ENCODE measurements around the gene IL24. TPM values are rescaled to one million over a fixed set of nuclear protein-coding genes. Genes with fewer than 3 reads are reported as not detected.

The IL24 gene
- total and polyA plus RNA-seq, 10 of the 15 experiments (the other 5 are each of a cell fraction or from before 2014, with no cell fraction given) = 0.05 to 19.8 (median 0.35) TPM; not detected in 1

DNA sequence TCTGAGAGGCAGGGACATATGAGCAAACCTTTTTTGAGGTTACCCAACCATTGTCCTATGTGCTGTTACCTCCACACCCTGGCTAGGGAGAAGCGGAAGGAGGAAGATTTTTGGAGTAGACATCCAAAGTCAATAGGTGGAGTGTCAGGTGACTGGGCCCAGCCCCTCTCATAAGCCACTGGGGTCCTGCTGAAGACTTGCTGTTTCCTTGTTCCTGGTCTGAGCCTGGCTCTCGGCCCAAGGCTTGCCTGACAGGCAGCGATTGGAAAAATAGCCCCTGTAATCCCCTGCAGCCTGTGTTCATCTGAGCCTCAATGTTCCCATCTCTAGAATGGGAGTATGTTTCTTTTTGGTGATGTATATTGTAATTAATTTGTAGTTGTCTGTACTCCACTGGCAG is 55.9 kb downstream of the IL24 start:
- FAIRE-seq = no peak

More for the DNA sequence above, 55.9 kb downstream of the IL24 start:
- H3K27me3 ChIP-seq (replicated peaks in 1 of 2; ENCODE audit: control insufficient read depth in 2 of 2, insufficient read depth in 2 of 2, low read length in 1 of 2) = no peaks in the 10 kb centered on the region
- peaks cover 55% of the 10 kb centered on the region for H3K4me1 ChIP-seq (ENCODE audit: control insufficient read depth, insufficient read depth, low read length)
- H3K4me3 ChIP-seq = no peak overlapping the region
- ChIA-PET SMC1A (ENCODE audit: uncharacterized antibody, unreplicated experiment) (interaction anchor here (0.7 to 1.5 kb wide), 3 partner anchors 17 to 40 kb away, joined by 3 to 5 read pairs (median 4); no protein-coding TSS in a partner anchor), CTCF (interaction anchor here (0.6 to 9.4 kb wide), 6 partner anchors 12 to 207 kb away, joined by 3 to 61 read pairs (median 16); no protein-coding TSS in a partner anchor), RAD21 (ENCODE audit: unreplicated experiment) (interaction anchor here (1.8 kb wide), 1 partner anchor 35 kb away, joined by 6 read pairs; no protein-coding TSS in a partner anchor), POLR2A (interaction anchor here (1.4 to 2.3 kb wide), 2 partner anchors 12 to 21 kb away, joined by 3 to 13 read pairs; no protein-coding TSS in a partner anchor)
- intact Hi-C loops (cut with micrococcal nuclease; ENCODE audit: unreplicated experiment) = no loop called here
- no peaks in the 10 kb centered on the region for H4K20me1 ChIP-seq (ENCODE audit: control insufficient read depth, insufficient read depth)
- in situ Hi-C loops (cut with MboI) = no loop called here
- H2AFZ ChIP-seq (ENCODE audit: control insufficient read depth, low read depth, low read length) = no peak overlapping the region
- 89% methylated on average over 3 of the region's 3 CpGs for WGBS (ENCODE audit: insufficient coverage, insufficient replicate concordance, low lambda C conversion rate, missing lambda C conversion rate)
- H3K36me3 ChIP-seq (ENCODE audit: control insufficient read depth in 2 of 2, insufficient read depth in 2 of 2, low read length in 1 of 2) = no peaks in the 10 kb centered on the region
- ATAC-seq (no peak), DNase-seq (ENCODE audit: low read depth, low spot score) (no peak)
- H3K9me3 ChIP-seq (replicated peaks; ENCODE audit: control insufficient read depth, insufficient read depth, low read length) = peaks cover 4% of the 10 kb centered on the region; the same call in 2 of the 3 replicates
- H3K79me2 ChIP-seq (ENCODE audit: control insufficient read depth, insufficient read depth, low read length) = no peaks in the 10 kb centered on the region
- TF ChIP-seq, protein P1, sequence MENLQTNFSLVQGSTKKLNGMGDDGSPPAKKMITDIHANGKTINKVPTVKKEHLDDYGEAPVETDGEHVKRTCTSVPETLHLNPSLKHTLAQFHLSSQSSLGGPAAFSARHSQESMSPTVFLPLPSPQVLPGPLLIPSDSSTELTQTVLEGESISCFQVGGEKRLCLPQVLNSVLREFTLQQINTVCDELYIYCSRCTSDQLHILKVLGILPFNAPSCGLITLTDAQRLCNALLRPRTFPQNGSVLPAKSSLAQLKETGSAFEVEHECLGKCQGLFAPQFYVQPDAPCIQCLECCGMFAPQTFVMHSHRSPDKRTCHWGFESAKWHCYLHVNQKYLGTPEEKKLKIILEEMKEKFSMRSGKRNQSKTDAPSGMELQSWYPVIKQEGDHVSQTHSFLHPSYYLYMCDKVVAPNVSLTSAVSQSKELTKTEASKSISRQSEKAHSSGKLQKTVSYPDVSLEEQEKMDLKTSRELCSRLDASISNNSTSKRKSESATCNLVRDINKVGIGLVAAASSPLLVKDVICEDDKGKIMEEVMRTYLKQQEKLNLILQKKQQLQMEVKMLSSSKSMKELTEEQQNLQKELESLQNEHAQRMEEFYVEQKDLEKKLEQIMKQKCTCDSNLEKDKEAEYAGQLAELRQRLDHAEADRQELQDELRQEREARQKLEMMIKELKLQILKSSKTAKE (IDR thresholded peaks at IDR 0.05; ENCODE audit: low read depth, poor library complexity, severe bottlenecking) = no peak
- TF ChIP-seq FOXK2 (IDR thresholded peaks at IDR 0.05) = no peak
- no peak for TF ChIP-seq MYC (IDR thresholded peaks at IDR 0.05; ENCODE audit: insufficient read depth, insufficient read length, insufficient replicate concordance, low read length, severe bottlenecking)
- TF ChIP-seq FOS (IDR thresholded peaks at IDR 0.05; ENCODE audit: borderline replicate concordance, extremely low read depth, insufficient read length) = no peak
- no peak for TF ChIP-seq ZNF207 (IDR thresholded peaks at IDR 0.05; ENCODE audit: borderline replicate concordance)
- TF ChIP-seq RAD51 (IDR thresholded peaks at IDR 0.05) = no peak
- no peak for TF ChIP-seq HCFC1 (IDR thresholded peaks at IDR 0.05; ENCODE audit: low read length)
- no peak for TF ChIP-seq PML (IDR thresholded peaks at IDR 0.05; ENCODE audit: low read length)
- TF ChIP-seq NR2F1 (conservative IDR thresholded peaks at IDR 0.05) = no peak
- TF ChIP-seq HDGF (IDR thresholded peaks at IDR 0.05) = no peak
- TF ChIP-seq KDM1A (IDR thresholded peaks at IDR 0.05; ENCODE audit: borderline replicate concordance) = no peak
- TF ChIP-seq, protein P2, sequence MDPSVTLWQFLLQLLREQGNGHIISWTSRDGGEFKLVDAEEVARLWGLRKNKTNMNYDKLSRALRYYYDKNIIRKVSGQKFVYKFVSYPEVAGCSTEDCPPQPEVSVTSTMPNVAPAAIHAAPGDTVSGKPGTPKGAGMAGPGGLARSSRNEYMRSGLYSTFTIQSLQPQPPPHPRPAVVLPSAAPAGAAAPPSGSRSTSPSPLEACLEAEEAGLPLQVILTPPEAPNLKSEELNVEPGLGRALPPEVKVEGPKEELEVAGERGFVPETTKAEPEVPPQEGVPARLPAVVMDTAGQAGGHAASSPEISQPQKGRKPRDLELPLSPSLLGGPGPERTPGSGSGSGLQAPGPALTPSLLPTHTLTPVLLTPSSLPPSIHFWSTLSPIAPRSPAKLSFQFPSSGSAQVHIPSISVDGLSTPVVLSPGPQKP (IDR thresholded peaks at IDR 0.05; ENCODE audit: low read depth, low read length) = no peak
- TF ChIP-seq ZNF217 (IDR thresholded peaks at IDR 0.05) = no peak
- TF ChIP-seq RB1 (IDR thresholded peaks at IDR 0.05; ENCODE audit: borderline replicate concordance) = no peak
- TF ChIP-seq, protein P3, sequence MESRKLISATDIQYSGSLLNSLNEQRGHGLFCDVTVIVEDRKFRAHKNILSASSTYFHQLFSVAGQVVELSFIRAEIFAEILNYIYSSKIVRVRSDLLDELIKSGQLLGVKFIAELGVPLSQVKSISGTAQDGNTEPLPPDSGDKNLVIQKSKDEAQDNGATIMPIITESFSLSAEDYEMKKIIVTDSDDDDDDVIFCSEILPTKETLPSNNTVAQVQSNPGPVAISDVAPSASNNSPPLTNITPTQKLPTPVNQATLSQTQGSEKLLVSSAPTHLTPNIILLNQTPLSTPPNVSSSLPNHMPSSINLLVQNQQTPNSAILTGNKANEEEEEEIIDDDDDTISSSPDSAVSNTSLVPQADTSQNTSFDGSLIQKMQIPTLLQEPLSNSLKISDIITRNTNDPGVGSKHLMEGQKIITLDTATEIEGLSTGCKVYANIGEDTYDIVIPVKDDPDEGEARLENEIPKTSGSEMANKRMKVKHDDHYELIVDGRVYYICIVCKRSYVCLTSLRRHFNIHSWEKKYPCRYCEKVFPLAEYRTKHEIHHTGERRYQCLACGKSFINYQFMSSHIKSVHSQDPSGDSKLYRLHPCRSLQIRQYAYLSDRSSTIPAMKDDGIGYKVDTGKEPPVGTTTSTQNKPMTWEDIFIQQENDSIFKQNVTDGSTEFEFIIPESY (IDR thresholded peaks at IDR 0.05) = no peak
- no peak for TF ChIP-seq IRF4 (IDR thresholded peaks at IDR 0.05; ENCODE audit: low read depth, low read length)
- H3K27ac ChIP-seq (ENCODE audit: control insufficient read depth, insufficient read depth) = no peak overlapping the region
- H3K9ac ChIP-seq (ENCODE audit: control insufficient read depth, insufficient read depth, low read length) = no peak overlapping the region
- H3K4me2 ChIP-seq (ENCODE audit: control insufficient read depth, insufficient read depth) = no peak overlapping the region
- no TSS peak for BruUV-seq (replicated peaks)
